NOMO-1 treated with dmso at 0.1 percent for 144 hours (cell line): ENCODE measurements around the gene SLC5A10.

ENCODE experiments used
- DNase-seq: peaks from one replicate; lab custom pipeline; 2025; ENCODE audit not compliant: unreplicated experiment; lab: John Stamatoyannopoulos, UW

Gene SLC5A10

GRCh38 chr17:18963126-18964017 is 11.4 kb downstream of the SLC5A10 start:
- no peak for DNase-seq

- no peak for DNase-seq
These were observed 12.0 kb downstream of the SLC5A10 start for GRCh38 chr17:18964018-18964351.

GRCh38 chr17:18964550-18964949 is 12.6 kb downstream of the SLC5A10 start:
- no peak for DNase-seq

DNA sequence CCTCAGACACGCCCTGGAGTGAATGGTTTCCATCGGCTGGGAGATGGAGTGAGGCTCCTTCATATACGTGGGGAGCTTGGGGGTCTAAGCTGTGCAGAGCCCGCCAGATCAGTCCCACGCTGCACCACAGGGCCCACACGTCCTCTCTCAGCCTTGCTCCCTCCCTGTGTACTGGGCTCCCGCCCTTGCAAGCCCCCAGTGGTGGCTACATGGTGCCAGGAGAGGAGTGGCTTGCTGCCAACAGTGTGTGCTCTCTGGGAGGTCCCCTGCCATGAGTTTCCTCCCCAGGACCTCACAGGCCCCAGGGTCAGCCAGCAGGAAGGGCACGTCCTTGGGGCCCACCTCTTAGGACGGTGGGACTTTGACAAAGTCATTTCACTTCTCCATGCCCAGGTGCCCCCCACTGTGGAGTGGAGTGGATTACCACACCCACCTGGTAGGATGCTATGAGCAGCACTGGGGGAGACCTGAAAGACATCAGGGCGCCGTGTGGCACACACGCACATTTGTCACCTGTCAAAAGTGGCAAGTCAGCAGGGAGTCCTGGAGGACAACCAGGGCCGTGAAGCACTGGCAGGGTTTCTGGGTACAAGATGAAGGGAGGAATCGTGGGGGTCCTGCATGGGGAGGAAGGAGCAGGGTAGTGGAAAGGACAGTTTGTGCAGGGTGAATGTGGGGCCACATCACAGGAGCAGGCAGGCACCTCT is 13.7 kb downstream of the SLC5A10 start:
- DNase-seq = no peak

- no peak for DNase-seq
These were observed 15.1 kb downstream of the SLC5A10 start for GRCh38 chr17:18966831-18967624.

DNA sequence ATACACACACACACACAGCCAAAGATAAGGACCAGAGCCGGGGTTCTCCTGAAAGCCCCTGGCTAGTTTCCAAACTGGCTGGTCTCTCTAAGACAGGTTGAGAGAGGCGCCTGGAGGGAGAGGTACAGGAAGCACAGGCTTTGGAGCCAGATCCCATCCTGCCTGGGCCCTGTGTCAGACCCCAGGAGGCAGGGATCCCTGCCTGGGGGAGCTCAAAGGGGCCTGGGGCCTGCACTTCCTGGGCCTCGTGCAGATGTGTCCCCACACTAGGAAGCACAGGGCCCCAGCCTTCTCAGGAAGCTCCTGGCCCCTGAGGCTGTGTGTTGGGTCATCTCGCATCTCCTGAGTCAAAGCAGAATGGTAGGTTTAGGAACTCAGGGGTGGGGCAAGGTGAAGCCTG is 16.0 kb downstream of the SLC5A10 start:
- DNase-seq = no peak

DNA sequence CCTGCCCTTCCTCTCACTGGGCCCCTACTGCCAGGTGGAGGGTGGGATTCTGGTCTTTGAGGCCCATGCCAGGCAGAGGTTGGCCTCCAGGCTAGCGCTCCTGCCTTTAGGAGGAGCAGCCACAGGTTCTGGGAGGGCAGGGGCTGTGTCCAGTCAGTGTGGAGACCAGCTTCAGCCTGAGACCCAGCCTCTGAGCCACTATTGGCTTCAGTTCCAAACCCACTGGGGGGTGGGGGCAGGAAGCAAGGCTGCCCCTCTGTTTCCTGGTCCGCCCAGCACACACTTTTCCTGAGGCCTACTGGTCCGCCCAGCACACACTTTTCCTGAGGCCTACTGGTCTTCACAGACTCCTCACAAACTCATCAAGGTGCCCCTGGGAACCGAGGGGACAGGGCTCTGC is 16.4 kb downstream of the SLC5A10 start:
- no peak for DNase-seq

- no peak for DNase-seq
These were observed 17.3 kb downstream of the SLC5A10 start for GRCh38 chr17:18968945-18969887.

DNA sequence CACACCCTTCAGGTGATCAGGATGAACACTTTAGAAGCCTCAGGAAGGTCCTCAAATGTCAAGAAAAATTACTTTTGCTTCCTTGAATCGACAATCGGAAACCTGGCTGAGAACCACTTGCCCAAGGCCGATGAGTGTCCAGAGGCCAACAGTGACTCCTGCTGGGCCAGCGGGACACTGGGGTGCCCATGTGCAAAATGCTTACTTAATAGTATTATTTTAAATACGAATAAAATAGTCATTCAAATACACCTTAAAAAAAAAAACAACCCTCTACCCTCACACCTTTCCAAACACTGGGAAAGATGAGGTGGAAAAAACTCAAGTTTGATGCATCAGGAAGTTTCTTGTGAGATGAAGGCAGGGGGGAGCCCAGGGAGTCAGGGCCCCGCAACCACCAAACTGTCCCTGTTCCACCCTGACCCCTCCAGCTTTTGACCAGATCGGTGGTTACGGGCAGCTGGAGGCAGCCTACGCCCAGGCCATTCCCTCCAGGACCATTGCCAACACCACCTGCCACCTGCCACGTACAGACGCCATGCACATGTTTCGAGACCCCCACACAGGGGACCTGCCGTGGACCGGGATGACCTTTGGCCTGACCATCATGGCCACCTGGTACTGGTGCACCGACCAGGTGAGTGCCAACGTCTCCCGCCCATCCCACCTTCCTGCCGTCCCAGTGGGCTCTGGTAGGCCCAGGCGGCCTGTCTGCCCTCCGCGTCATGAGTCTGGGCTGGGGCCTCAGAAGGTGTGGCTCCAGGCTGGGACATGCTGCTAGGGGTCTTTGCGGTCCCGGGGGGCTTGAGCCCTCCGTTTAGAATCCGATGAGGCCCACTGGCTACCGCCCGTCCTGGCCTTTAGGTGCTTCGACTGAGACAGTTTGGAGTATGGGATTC is 18.9 kb downstream of the SLC5A10 start:
- DNase-seq = no peak

DNA sequence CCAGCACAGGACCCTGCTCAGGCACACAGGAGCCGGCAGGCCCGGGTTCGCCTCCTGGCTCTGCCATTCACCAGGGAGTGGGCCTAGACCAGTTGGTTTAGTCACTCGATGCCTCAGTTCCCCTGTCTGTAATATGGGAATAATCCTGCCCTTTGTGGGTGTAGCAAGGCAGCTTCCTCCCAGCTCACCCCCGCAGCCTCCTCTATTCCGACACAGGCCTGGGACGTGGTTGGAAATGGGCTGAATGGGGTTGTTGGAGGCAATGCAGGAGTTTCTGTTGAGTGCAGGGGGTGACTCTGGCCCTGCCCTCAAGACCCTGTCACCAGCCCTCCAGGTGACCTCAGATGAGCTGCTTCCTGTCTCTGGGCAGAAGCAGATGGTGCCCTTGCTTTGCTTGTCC is 19.8 kb downstream of the SLC5A10 start:
- DNase-seq = no peak

DNA sequence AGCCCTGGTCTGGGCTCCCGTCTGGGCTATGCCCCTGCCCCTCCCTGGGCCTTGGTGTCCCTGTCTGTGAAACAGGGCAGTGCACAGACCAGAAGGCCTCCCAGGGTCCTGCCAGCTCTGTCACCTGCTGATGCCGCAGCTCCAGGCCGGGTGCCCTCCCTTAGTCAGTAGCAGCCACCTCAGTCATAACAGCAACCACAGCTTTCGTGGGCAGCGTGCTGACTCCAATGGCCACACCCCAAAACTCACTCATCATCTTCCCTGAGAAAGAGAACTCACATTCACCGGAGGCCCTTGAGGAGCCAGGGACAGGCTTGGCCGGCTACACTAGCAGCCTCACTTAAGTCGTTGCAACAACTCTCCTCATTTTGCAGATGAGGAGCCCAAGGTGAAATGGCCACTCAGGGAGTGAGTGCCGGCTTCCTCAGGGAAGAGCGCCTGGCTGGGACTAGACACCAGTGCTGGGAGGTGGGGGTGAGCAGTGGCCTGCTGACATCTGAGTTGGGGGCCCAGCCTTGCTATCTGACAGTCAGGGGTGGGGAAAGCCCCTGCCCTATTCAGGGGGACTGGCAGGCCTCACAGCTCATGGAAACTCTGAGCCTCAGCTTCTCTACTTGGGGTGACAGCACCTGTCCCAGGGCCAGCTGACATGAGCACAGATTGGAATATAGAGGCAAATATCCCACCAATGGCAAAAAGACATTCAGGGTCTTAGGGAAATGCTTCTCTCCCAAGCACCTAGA is 22.6 kb downstream of the SLC5A10 start:
- no peak for DNase-seq

- DNase-seq = no peak
These were observed 23.6 kb downstream of the SLC5A10 start for GRCh38 chr17:18975597-18975996.

DNA sequence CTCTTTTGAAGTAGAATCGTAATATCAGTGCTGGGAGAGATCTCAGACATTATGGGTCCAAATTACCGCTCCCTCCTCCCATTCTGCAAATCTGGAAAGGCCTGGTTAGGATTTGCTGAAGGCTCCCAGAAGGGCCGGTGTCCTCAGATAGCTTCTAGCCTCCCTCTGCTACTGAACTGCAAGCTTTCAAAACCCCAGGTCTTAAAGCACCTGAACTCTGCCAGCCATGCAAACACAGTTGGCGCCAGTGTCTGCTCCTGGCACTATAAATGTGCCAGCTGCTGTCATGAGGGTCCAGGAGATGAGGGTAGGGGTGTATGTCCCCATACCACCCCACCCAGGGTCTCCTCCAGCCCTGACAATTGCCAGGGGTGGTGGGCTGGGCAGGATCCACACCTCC is 24.2 kb downstream of the SLC5A10 start:
- DNase-seq = no peak

- DNase-seq = no peak
These were observed 25.1 kb downstream of the SLC5A10 start for GRCh38 chr17:18977021-18977420.

DNA sequence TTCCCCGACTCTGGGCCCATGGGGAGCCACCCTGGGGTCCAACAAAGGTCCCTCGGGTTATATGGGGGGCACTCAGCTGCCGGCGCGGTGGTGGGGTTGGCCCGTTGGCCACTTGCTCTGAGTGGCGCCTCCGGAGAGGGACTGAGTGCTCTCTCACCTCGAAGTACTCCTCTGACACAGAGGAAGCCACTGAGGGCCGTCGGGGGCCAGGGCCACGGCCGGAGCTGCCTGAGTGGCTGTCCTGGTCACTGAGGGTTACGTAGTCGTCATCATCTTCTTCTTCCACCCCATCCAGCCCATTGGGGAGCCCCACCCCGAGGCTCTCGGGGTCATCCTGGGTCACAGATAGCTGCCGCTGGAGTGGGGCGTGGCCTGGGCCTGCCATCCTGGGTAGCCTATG is 25.7 kb downstream of the SLC5A10 start:
- DNase-seq = no peak

DNA sequence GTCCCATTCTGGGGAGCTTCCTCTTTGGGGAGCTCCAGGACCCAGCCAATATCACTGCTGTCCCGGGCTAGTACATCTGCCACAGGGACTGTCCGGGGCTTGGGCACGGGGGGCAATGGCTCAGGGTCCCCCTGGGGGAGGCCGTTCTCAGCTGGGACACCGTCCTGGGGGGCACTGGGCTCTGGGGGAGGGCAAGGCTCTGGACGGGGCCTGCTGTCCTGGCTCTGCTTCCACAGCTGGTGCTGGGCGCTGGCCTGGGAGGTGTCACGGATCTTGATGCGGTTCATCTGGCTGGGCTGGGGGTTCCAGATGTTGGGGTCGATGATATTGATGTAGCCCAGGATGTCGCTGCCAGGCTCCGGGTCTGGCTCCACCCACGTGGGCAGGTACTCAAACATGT is 26.1 kb downstream of the SLC5A10 start:
- no peak for DNase-seq

DNA sequence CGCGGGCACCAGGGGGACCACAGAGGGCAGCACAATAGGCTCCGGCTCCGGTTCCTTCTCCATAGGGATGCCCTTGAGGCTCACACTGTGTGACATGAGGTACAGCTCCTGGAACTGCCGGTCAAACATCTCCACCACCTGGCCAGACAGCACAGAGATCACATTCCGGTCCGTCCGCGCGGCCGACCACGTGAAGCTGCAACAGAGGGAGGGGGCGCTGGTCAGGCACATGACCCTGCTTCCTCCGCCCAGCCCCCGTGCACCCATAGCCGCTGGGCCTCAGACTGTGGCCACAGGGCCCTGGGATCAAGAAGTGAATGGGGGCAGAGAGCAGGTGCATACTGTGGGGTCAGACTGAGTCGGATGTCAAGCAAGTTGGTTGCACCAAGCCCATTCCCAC is 26.7 kb downstream of the SLC5A10 start:
- DNase-seq = no peak

DNA sequence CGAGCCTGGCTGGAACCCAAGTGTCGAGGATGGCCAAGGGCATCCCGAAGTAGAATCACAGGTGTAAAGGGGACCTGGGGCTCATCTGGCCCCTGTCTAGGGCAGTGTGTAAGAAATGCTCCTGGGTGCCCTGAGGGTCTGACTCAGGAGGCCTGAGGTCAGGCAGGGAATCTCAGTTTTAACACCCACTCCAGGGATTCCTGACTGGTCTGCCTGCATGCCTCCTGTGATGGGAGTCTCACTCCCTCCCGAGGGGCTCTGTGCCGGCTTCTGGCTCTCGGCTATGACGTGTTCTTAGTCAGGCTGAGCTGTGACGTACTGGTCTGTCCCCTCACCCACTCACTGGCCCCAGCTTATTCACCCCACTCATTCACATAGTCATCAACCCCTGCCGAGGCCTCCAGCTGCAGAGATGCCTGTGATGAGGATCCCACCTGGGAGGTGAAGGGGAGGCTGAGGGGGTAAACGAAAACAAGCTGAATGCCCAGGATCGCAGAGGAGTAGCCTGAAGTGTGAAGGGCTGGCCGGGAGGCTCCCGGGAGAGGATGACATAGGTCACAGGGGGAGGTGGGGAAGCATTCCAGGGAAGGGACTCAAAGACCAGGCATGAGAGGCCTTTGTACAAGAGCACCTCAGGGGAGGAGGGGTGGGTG is 28.8 kb downstream of the SLC5A10 start:
- DNase-seq = no peak

DNA sequence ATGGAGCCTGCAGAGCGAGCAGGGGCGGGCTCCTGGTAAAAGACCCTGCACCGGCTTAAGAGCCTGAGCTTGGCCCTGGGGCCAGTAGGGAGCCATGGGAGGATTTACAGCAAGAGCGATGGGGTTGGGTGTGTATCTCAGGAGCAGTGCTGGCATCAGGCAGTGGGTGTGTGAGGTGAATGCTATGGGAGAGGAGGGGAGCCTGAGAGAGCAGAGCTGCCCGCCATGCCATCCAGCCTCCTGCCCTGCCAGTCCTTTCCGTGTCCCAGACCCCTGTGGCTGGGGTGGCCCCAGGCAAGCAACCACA is 29.3 kb downstream of the SLC5A10 start:
- no peak for DNase-seq
